ENCODE results near the gene PLCB3.
"Not testable (repeated sequence)": the region's sequence is repeated elsewhere in the genome, so short reads cannot be mapped to it uniquely, and the experiment has no call there.

PLCB3 gene

DNA sequence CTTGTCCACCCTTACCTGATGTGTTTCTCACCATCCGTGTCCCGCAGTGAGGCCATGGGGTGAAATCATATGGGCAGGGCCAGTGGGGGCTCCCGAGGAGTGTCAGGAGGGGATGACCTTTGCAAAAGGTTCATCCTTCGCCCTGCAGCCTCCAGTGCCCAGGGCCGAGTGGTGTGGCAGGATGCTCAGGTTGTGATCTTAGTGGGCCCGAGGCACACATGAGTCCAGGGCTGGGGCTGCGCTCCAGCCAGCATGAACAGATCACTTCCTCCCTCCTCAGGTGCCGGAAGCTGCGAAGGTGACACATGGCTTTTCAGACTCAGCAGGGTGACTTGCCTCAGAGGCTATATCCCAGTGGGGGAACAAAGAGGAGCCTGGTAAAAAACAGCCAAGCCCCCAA is 13.3 kb upstream of the PLCB3 start:
- no peak for DNase-seq

DNA sequence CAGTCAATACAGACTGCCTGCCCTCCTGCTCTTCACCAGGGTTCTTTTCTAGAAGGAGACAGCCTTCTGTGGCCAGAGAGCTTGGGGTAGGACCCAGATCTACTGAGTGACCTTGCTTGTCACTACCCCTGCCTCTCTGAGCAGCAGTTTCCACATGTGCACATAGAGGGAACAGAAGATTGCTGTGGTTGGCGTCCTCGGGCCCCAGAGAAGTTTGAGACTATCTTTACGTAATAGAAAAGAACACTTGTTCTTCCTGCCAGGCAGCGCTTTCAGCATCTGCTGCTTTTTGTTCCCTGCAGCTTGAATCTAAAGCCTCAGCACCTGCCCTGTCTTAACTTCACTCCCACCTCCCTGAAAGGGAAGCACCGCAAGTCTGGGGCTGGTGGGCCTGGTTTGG is 12.3 kb upstream of the PLCB3 start:
- DNase-seq, result no peak

DNA sequence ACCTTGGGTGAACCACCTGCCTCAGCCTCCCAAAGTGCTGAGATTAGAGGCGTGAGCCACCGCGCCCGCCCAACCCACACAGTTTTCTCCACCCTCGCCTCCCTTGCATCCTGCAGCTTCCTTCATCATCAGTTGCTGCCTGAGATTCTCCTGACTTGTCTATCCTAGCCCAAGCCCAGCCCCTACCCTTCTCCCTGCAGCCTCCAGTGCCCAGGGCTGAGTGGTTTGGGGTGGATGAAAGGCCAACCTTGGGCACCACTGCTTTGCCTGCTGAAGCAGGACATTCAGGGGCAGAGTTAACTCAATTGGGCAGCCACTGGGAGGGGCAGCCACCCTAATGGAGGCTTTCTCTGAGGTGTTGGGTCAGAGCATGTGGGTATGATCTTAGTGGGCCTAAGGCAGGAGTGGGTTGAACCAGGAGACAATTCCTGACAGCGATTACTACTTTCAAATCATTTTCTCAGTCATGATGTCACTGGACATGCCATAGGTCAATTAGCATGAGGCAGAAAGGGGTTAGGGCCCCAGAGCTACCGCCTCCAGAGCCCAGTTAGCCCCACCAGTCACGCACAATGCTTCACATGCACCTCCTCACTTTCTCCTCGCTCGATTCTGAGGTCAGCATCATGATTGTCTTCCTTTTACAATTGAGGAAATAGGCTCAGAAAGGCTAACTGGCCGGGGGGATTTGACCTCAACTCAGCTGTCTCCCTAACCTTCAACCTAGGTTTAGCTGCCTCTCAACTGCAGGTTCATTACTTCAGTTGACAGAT is 11.5 kb upstream of the PLCB3 start:
- no peak for DNase-seq

DNA sequence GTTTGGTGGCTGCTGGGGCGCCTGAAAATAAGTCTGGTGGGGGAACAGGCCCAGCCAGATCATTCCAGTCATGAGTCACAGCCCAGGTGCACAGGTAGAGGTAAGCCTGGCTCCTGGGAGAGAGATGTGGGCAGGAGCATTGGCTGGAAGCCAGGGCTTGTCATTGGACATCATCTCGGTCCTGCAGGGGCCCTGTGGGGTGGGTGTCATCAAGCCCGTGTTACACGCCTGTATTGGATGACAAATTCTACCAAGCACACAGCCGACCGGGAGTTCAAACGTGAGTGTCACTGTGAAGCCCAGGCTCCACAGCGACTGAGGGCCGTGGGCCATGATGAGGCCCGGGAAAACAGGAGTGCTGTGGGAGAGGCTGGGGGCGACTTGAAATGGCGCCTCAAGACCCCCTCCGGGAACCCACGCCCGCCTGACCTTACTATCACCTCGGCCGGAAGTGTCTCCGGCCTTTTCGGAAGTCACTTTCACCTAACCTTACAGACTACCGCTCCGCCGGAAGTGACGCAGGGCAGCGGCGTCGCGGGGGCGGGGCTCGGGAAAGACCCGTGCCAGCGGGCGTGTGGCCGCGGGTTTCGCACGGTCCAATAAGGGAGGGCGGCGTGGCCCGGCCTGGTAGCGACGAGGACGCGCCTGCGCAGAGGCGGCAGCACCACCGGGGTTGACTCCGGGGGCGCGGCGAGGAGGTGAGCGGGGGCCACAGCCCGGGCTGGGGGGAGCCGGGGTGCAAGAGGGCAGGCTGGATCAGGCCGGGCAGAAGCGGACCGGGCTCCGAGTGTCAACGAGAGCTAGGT is 10.7 kb upstream of the PLCB3 start, which contains the start of gene FKBP2:
FKBP2 (plus strand) TSS at position 661 of the 806 bp plus-strand sequence. CDS start 1,293 bp downstream, outside the sequence.
- peak; percentile 94 for DNase-seq

DNA sequence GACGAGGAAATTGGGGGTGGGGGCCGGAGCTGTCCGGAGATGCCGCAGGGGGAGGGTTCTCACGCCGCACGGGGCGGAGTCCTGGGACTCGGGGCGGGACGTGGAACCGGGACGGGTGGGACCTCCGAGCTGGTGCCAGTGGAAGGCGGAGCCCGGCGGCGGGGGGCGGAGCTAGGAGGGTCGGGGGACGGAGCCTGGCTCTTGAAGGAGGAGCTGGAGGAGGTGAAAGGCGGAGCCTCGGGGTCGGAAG is 10.2 kb upstream of the PLCB3 start:
- peak; percentile 91 for DNase-seq

DNA sequence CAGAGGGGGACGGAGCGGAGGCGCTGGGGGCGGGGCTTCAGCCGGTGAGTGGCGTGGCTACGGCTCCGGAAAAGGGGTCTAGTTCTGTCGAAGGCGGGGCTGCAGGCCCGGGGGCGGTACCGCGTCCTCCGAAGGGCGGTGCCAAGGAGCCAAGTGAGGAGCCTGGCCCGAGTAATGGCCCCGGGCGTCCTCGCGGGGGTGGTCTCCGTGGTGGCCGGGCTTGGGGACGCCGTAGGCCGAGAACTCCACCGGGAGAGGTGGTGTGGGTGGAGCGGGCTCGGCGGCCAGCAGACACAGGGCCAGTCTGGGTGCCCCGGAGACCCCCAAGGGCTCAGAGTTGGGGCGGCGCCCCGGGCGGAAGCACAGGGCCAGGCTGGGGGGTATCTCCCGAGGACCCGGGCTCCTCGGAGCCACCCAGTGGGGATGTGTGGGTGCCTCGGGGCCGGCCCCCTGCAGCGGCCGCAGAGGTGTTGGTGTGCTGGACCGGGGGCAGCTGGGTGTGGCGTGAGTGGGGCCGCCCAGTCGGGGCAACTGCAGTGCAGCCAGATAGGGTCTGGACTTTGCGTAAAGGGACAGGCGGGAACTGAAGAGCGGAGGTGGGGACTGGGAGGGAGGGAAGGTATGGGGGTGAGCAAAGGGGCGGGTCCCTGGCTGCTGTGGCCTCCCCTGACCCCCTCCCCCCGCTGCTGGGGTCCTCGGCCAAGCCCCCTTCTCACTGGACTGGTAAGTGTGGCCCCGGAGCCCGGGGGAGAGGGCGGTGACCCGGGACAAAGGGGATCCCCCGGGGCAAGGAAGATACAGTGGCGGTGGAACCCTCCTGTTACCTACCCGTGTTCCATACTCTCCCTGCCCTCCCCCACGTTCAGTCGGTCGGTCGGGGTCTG is 9.6 kb upstream of the PLCB3 start:
- peak; percentile 48 for DNase-seq

DNA sequence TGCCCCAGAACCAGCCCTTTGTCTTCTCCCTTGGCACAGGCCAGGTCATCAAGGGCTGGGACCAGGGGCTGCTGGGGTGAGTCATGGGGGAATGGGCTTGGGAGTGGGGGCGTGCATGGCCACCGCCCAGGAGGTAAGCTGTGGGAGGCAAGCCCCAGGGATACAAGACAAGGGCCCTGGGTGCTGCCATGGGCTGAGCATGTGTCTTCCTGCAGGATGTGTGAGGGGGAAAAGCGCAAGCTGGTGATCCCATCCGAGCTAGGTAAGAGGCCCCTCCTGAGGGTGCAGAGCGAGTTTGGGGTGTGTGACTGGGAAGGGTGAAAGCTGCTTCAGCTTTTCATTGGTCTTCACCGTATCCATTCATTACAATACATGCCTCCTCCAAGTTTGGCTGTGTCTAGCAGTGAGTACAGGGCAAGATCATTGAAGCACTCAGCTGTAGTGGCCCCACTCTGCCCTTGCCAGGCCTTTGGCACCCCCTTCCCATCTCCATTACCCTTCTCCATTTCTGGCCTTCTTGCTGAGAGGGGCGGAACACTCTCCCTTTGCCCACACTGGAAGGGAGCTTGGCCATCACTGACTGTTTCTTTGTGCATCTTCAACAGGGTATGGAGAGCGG is 8.0 kb upstream of the PLCB3 start:
- no peak for DNase-seq

DNA sequence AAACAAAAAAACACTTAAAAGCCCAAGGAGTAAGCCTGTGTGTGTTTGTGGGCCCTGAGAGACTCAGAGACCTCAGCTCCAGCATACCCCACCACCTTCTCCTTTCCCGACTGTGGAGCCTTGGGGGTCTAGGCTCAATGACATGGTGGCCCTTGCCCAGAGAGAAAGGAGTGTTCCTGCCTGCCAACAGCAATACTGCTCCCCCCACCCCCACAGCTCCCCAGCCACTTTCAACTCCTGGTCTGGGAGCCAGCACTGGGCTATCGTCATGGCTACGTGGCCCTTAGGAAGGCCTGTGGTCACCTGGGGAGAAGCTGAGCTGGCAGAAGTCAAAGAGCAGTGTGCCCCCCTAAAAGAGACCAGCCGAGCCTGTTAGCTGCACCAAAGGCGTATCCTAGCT is 7.2 kb upstream of the PLCB3 start:
- DNase-seq, result no peak

DNA sequence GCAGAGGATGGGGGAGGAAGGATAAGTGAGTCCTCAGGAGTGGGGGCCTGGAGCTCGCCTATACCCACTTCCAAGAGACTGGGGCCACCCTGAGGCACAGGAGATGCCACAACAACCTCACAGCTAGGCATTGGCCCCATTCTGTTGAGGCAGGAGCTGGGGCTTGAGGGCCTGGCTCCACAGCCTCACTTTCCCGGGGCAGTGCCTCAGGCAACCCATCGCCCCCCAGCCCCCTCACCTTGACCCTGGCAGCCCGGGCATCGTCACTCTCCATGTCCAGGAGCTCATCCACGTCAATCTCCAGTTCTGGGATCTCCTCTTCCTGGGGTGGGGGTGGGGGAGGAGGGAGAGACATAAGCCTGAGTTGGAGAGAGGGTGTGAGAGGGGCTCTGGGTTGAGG is 6.4 kb upstream of the PLCB3 start:
- DNase-seq, result no peak

DNA sequence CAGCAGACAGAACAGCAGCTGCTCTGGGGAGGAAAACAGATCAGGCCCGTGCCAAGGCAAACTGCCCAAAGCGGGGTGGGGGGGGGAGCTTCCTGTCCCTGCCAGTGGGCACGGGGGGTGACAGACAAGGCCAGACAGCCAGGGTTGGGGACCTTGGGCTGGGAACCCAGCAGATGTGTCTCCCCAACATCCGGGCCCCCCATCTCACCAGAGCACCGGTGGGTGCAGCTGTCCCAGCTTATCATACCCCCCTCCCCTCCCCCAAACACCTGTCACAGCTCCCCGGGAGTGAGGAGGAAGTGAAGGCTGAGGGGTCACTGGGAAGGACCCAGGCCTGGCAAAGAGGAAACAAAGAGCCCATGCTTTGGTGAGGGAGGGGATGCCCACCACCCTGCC is 5.9 kb upstream of the PLCB3 start:
- DNase-seq, result peak; percentile 24

DNA sequence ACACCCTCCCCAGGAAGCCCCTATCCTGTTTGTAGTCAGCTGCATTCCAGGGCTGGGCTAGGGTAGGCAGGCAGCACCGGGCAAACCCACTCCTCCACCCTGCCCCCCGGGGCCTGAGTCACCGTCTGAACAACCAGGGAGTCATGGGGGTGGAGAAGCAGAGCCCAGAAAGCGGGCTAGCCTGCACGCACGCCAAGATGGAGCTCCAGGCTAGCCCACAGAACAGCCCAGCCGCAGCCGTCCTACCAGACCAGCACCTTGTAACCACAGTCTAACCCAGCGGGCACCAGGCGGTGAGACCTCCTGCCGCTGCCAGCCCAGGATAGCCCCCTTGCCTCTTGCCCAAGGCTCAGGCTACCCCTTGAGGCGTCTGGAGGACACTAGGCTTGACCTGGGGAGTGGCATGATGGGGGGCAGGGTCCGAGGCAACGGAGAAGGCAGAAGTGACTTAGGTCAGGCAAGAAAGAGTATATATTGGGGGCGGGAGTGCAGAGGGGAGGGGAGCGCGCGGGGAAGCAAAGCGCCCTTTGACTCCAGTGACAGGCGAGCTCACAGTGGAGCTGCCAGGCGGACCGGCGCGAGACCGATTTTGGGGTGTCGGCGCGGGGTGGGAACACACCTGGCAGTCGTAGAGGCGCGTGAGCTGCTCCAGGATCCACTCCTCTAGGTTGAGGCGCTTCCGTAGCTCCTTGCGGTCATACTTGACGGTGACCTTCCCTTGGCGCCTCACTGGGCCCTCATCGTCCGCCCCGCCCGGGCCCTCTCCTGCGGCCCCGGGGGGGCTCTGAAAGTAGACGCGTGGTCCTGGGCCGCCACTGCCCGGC is 5.3 kb upstream of the PLCB3 start:
- peak; percentile 97 for DNase-seq

DNA sequence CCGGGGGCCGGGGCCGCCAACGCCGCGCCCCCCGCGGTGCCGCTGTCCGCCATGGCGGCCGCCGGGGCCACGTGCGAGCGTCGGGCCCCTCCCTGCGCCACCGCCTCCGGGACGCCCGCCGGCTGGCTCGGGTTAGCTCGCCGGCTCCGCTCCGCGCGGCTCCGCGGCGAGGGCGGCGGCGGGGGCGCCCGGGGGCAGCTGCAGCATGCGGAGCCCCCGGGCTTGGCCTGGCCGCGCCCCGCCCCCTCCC is 4.8 kb upstream of the PLCB3 start:
- not testable (repeated sequence) for DNase-seq

DNA sequence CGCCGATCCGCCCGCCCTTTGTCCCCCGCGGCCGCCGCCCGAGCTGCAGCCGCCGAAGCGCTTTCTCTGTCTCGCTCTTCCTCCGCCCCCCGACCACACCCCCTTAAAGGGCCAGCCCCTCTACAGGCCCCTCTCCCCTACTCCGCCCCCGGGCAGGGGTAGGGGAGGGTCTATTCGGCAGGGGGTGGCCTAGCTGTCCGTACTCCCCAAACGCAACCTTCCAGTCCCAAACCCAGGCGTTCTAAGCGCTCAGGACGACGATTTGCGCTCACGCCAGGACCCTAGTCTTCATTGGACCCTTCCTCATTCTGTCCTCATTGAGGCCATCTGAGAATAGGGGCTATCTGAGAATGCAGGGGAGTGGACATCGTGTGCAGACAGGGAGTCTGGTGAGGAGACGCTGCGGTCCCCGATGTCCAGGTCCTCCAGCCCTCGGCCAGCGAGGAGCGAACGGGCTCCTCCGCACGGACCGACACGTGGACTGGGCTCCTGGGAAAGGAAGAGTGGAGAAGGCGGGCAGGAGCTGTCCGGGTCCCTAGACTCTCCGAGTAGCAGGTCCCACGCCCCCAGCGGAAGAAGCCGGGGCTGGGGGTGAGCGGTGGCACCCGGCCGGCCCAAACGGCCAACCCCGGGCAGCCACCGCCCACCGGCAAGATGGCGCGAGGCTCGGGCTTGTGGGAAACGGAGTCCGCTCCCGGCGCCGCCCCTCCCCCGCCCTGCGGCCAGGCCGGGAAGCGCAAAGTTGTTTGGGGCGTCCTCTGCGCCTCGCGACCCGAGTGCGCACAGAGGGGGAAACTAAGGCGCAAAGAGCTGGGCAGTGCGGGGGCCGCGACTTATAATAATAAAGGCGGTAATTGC is 4.2 kb upstream of the PLCB3 start, which contains the start of gene PPP1R14B:
PPP1R14B (minus strand) TSS at position 73 of the 858 bp plus-strand sequence. CDS start 270 bp downstream, outside the sequence.
- DNase-seq, result peak; percentile 70

DNA sequence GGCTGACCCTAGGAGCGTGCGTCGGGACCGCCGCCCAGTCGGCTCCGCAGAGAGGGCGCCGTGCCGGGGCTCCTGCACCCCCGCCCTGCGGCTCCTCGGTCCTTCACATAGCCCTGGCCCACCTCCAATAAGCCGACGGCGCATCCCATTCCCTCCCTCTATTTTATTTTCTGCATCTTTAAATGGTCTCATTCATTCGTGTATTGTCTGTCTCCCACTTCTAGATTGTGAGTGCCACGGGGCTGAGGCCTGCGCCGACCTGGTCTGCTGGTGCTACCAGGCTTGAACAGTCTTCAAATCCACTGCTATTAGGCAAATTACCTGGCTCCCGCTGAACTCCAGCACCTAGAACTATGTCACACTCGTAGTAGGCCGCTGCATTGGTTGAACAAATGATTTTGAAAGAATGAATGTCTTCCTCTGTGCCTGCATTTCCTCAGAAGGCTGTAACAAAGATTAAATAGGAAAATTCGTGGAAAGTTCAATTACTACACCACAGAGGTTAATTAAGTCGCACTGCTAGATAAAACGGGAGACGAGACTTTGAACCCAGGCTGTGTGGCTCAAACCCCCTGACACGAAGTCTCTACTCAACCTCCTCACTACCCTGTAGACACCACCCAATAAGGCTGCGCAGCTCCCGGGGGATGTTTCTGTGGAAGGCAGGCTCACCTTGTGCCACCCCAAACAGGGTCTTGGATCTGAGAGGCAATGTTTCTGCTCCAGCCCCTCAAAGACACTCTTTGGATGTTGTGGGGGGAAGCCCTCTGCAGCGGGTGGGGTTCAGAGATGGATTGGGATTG is 3.4 kb upstream of the PLCB3 start:
- no peak for DNase-seq

DNA sequence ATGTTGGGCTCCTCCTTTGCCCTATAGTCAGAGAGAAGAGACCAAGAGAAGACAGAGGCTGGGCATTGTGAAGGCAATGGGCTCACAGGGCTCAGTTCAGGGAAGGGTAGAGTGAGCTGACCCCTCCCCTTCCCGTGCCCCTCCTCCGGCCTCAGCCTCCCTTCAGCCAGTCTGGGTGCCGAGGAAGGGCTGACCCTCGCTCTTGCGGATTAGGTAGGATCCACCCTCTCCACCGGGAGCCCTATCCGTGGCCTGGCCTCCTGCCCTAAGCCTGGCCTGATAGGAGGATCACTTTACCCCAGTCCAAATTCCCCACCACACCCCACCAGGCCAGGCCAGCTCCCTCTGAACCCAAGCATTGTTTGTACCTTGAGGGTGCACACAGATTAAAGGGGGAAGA is 2.8 kb upstream of the PLCB3 start:
- DNase-seq, result no peak

DNA sequence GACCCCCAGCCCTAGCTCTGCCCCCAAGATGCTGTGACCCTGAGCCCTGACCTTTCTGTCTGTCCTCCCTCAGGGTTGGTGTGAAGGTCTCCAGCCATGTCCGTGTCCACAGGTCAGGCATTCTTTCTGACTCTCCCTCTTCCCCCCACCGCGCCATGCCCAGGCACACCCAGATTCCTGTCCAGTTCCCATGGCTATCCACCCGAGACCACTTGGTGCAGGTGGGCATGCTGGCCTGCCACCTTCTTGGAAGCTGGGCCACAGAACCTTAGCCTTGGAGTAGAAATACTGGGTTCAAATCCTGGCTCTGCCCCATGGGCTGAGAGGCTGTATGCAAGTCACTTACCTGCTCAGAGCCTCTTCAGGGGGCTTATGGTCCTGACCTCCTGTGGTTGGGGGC is 2.3 kb upstream of the PLCB3 start:
- DNase-seq, result no peak

DNA sequence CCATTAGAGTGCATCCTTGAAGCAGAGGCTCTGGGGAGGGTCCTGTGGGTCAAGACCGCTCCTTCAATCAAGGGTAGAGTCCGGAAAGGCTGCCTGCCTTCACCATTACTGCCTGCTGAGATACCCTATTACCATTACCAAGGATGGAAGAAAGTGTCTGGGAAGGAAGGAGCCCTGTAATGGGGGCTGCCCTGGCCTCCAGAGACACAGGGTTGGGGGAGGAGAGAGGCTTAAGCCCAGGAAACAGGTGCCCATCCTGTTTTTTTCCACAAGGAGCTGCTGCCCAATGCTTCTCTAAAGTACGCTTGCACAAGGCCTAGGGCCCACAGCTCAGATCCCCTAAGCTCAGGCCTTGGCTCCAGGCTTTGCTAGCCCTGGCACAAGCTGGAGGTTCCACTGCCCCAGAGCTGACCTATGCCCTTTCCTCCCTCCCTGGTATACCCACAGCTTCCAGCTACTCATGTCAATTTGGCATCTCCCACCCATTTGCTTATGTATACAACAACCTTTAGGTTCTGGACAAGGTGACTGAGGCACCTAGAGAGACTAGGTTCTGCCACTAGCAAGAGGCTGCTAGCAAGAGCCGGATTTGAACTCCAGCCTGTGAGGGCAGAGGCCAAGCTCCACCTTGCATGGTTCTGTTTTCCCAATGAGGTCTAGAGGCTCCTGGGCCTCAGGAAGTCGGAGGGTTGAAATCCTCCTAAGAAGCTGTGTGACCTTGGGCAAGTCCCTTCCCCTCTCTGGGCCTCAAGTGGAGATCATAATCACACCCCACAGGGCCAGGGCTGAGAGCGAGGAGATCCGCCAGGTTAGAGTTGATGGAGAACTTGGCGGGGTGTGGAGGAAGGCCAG is 1.5 kb upstream of the PLCB3 start:
- no peak for DNase-seq

DNA sequence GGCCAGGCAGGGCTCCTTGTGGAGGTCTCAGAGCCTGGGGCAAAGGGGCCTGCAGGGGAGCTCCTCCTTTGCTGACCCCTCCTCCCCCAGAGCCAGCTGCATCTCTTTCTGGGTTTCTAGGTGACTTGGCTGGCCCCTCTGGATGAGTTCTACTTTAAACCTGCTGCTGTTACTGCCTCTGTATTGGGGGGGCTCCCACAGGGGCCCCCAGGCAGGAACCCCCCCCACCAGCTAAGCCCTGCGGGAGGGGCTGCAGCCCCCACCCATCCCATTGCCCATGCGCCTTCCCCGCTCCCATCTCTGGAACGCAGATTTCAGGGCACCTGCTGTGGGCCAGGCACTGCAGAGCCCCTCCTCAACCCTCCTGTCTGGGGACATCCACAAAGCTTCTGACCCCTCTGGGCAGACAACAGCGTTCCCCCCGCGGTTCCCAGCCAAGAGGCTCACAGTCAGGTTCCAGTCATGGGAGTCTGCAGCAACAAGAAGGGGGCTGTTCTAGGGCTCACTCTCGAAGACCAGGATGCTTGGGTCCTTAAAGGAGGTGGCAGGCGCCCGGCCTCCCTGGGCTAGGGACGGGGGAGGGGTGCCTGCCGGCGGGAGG is 815 bp upstream of the PLCB3 start:
- DNase-seq, result no peak

DNA sequence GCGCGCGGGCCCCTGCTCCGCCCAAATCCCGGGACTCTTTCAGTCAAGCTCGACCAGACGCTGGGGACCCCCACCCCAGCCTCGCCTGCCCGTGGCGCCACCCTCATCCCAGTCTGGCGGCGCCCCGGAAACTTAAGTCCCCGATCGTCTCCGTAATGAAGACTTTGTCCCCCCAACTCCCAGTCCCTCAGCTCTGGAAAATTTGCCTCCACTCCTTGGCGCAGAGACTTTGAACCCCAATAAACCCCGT is 348 bp downstream of the PLCB3 start:
- DNase-seq, result no peak

Data from NCI-H226 (cell line).